HepG2 (cell line): ENCODE results near the gene OVCA2. TPM values are rescaled to one million over a fixed set of nuclear protein-coding genes. Genes with fewer than 3 reads are reported as not detected.
A peak's percentile ranks its signal among the peaks of the same experiment; 100 is the strongest.

Source experiments
- GATAD2A ChIP-seq: IDR thresholded peaks from 2 replicates; pipeline ENCODE4 v1.6.1; 2016
- KAT8 ChIP-seq: IDR thresholded peaks from 2 replicates; pipeline ENCODE4 v1.6.1; 2016; ENCODE audit warnings: missing genetic modification reagents, missing compliant biosample characterization
- RBM39 ChIP-seq: fragments of 200-400 bp; formaldehyde crosslinking; IDR thresholded peaks from one replicate; pipeline ENCODE4 v1.6.1; 2018; ENCODE audit warnings: antibody characterized with exemption, mild to moderate bottlenecking, low read depth, low read length; ENCODE audit not compliant: poor library complexity, severe bottlenecking
- SALL2 ChIP-seq: sonication (generic); formaldehyde crosslinking; IDR thresholded peaks from 2 replicates; pipeline ENCODE4 v1.8.1; 2023; ENCODE audit warnings: mild to moderate bottlenecking, missing genetic modification reagents, inconsistent platforms
- ZFY ChIP-seq: sonication (generic); formaldehyde crosslinking; IDR thresholded peaks from 2 replicates; pipeline ENCODE4 v1.4.0; 2020; ENCODE audit warnings: missing genetic modification reagents
- ZNF337 ChIP-seq: sonication (generic); formaldehyde crosslinking; IDR thresholded peaks from 2 replicates; pipeline ENCODE4 v1.5.1; 2020; ENCODE audit warnings: missing genetic modification reagents, low read depth, mild to moderate bottlenecking, borderline replicate concordance
- polyA plus RNA-seq, 8 experiments: library from polyadenylated mRNA; depleted of rRNA in 3 of 8; stranded (reverse) in 7 of 8; unstranded in 1 of 8; fragments of >200 nt; fragmentation: Illumina TruSeq in 4 of 8; extraction: Trizol in 4 of 8; gene quantifications; 2 replicates each; pipeline versions ENCODE4 v1.2.1 to v1.2.3, GENCODE V29; 2011 to 2016; ENCODE audit warnings: low read depth in 4 of 8, missing spikeins in 1 of 8, mixed read lengths in 1 of 8; ENCODE audit not compliant: insufficient read depth in 1 of 8
- total RNA-seq, 5 experiments: library from RNA; depleted of rRNA; stranded (reverse); fragments of >200 nt; fragmentation: Illumina TruSeq; extraction: Trizol; gene quantifications; 2 replicates each; pipeline ENCODE4 v1.2.3, GENCODE V29; 2016; ENCODE audit warnings: low read depth in 1 of 5
- TF ChIP-seq, protein P1 (sequence below): sonication (generic); formaldehyde crosslinking; IDR thresholded peaks from 2 replicates; pipeline ENCODE4 v1.4.0; 2020; ENCODE audit warnings: mild to moderate bottlenecking, missing genetic modification reagents
- TF ChIP-seq, protein P2 (sequence below): IDR thresholded peaks from 2 replicates; pipeline ENCODE4 v1.6.1; 2016; ENCODE audit warnings: control low read depth
- TF ChIP-seq, protein P3 (sequence below): sonication (generic); formaldehyde crosslinking; IDR thresholded peaks from 2 replicates; pipeline ENCODE4 v1.5.0; 2020; ENCODE audit warnings: mild to moderate bottlenecking, missing genetic modification reagents
- TF ChIP-seq, protein P4 (sequence below): sonication (generic); formaldehyde crosslinking; IDR thresholded peaks from 2 replicates; pipeline ENCODE4 v1.9.0; 2022; ENCODE audit warnings: missing genetic modification reagents, mild to moderate bottlenecking, borderline replicate concordance
- TF ChIP-seq, protein P5 (sequence below): fragments of 450-650 bp; IDR thresholded peaks from 2 replicates; pipeline ENCODE4 v1.6.1; 2017

OVCA2 gene
- total and polyA plus RNA-seq, 2 of the 13 experiments (the other 11 are each of a cell fraction or from before 2014, with no cell fraction given) = 23.7 to 28.2 TPM

DNA sequence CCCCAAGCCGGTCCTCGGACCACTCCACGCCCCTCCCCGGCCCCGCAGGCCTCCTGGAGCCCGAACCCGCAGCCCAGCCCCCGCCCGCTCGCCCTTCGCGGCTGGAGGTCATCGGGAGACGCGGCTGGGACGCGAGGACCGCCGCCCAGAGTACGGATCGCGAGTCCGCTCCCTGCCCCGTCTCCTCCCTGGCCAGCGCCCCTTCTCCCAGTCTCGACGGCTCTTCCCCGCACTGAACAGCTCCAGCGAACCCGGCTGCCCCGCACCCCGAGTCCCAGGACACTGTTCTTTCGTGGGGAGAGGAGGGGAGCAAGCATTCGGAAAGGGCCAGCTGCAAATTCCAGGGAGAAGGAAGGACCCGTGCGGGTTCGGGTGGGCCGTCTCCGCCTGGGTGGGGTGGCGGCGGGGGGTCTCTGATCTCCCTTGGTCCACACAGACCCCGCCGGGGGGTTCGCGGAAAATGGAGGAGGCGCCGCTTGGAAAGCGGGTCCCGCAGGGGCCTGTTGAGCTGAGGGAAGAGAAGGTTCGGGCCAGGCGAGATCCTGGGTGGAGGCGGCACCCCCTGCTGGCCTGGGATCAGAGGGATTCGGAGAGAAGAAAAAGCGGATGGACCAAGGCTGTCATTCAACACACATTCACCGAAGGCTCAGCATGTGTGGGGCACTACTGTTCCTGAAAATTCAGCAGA lies 16.1 kb upstream of the OVCA2 start (continued):
- TF ChIP-seq, protein P1, sequence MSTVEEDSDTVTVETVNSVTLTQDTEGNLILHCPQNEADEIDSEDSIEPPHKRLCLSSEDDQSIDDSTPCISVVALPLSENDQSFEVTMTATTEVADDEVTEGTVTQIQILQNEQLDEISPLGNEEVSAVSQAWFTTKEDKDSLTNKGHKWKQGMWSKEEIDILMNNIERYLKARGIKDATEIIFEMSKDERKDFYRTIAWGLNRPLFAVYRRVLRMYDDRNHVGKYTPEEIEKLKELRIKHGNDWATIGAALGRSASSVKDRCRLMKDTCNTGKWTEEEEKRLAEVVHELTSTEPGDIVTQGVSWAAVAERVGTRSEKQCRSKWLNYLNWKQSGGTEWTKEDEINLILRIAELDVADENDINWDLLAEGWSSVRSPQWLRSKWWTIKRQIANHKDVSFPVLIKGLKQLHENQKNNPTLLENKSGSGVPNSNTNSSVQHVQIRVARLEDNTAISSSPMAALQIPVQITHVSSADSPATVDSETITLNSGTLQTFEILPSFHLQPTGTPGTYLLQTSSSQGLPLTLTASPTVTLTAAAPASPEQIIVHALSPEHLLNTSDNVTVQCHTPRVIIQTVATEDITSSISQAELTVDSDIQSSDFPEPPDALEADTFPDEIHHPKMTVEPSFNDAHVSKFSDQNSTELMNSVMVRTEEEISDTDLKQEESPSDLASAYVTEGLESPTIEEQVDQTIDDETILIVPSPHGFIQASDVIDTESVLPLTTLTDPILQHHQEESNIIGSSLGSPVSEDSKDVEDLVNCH (CRISPR knock-in tag) = no peak
- peak; percentile 43; the same call in 1 of the 2 replicates for TF ChIP-seq SALL2 (CRISPR knock-in tag)
- TF ChIP-seq KAT8 = 0 out of 2 replicates have a peak, but pooled peaks have one; percentile 12
- TF ChIP-seq, protein P2, sequence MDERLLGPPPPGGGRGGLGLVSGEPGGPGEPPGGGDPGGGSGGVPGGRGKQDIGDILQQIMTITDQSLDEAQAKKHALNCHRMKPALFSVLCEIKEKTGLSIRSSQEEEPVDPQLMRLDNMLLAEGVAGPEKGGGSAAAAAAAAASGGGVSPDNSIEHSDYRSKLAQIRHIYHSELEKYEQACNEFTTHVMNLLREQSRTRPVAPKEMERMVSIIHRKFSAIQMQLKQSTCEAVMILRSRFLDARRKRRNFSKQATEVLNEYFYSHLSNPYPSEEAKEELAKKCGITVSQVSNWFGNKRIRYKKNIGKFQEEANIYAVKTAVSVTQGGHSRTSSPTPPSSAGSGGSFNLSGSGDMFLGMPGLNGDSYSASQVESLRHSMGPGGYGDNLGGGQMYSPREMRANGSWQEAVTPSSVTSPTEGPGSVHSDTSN (CRISPR knock-in tag) = 0 out of 2 replicates have a peak, but pooled peaks have one; percentile 30
- TF ChIP-seq, protein P3, sequence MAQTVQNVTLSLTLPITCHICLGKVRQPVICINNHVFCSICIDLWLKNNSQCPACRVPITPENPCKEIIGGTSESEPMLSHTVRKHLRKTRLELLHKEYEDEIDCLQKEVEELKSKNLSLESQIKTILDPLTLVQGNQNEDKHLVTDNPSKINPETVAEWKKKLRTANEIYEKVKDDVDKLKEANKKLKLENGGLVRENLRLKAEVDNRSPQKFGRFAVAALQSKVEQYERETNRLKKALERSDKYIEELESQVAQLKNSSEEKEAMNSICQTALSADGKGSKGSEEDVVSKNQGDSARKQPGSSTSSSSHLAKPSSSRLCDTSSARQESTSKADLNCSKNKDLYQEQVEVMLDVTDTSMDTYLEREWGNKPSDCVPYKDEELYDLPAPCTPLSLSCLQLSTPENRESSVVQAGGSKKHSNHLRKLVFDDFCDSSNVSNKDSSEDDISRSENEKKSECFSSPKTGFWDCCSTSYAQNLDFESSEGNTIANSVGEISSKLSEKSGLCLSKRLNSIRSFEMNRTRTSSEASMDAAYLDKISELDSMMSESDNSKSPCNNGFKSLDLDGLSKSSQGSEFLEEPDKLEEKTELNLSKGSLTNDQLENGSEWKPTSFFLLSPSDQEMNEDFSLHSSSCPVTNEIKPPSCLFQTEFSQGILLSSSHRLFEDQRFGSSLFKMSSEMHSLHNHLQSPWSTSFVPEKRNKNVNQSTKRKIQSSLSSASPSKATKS (CRISPR knock-in tag) = no peak
- TF ChIP-seq, protein P4, sequence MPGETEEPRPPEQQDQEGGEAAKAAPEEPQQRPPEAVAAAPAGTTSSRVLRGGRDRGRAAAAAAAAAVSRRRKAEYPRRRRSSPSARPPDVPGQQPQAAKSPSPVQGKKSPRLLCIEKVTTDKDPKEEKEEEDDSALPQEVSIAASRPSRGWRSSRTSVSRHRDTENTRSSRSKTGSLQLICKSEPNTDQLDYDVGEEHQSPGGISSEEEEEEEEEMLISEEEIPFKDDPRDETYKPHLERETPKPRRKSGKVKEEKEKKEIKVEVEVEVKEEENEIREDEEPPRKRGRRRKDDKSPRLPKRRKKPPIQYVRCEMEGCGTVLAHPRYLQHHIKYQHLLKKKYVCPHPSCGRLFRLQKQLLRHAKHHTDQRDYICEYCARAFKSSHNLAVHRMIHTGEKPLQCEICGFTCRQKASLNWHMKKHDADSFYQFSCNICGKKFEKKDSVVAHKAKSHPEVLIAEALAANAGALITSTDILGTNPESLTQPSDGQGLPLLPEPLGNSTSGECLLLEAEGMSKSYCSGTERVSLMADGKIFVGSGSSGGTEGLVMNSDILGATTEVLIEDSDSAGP (CRISPR knock-in tag) = peak; percentile 54; the same call in 1 of the 2 replicates
- peak; percentile 58; the same call in 1 of the 2 replicates for TF ChIP-seq ZFY (CRISPR knock-in tag)
- TF ChIP-seq GATAD2A (CRISPR knock-in tag) = peak; percentile 14; the same call in 1 of the 2 replicates
- TF ChIP-seq RBM39 = no peak
- TF ChIP-seq, protein P5, sequence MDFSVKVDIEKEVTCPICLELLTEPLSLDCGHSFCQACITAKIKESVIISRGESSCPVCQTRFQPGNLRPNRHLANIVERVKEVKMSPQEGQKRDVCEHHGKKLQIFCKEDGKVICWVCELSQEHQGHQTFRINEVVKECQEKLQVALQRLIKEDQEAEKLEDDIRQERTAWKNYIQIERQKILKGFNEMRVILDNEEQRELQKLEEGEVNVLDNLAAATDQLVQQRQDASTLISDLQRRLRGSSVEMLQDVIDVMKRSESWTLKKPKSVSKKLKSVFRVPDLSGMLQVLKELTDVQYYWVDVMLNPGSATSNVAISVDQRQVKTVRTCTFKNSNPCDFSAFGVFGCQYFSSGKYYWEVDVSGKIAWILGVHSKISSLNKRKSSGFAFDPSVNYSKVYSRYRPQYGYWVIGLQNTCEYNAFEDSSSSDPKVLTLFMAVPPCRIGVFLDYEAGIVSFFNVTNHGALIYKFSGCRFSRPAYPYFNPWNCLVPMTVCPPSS = no peak
- TF ChIP-seq ZNF337 (CRISPR knock-in tag) = no peak
- TF ChIP-seq, all 625 proteins: peak for 49
